ENCODE results near the gene ERAS.

The ERAS gene

GRCh38 chrX:48786825-48787504 is 39.3 kb upstream of the ERAS start:
- no peak for TF ChIP-seq POU6F1 (CRISPR knock-in tag; IDR thresholded peaks at IDR 0.05; ENCODE audit: borderline replicate concordance, low read depth)
- no peak for ATAC-seq

GRCh38 chrX:48787505-48788443 is 38.5 kb upstream of the ERAS start:
- TF ChIP-seq PPARA (CRISPR knock-in tag; IDR thresholded peaks at IDR 0.05; ENCODE audit: borderline replicate concordance) (no peak), TOX (CRISPR knock-in tag; IDR thresholded peaks at IDR 0.05; ENCODE audit: borderline replicate concordance) (no peak), ISL1 (CRISPR knock-in tag; IDR thresholded peaks at IDR 0.05) (no peak), ZFP3 (CRISPR knock-in tag; IDR thresholded peaks at IDR 0.05) (no peak), ZNF8 (CRISPR knock-in tag; IDR thresholded peaks at IDR 0.05) (no peak), TSHZ2 (CRISPR knock-in tag; IDR thresholded peaks at IDR 0.05) (no peak), RARB (CRISPR knock-in tag; IDR thresholded peaks at IDR 0.05) (no peak), ZC3H10 (CRISPR knock-in tag; IDR thresholded peaks at IDR 0.05) (no peak), PATZ1 (CRISPR knock-in tag; IDR thresholded peaks at IDR 0.05; ENCODE audit: borderline replicate concordance) (no peak), ESRRG (CRISPR knock-in tag; IDR thresholded peaks at IDR 0.05) (no peak), SNAI2 (CRISPR knock-in tag; IDR thresholded peaks at IDR 0.05) (no peak), CSRNP3 (CRISPR knock-in tag; IDR thresholded peaks at IDR 0.05) (no peak), POU6F1 (CRISPR knock-in tag; IDR thresholded peaks at IDR 0.05; ENCODE audit: borderline replicate concordance, low read depth) (no peak), ZNF70 (CRISPR knock-in tag; IDR thresholded peaks at IDR 0.05) (no peak)
- ATAC-seq: no peak

GRCh38 chrX:48789366-48790220 is 36.7 kb upstream of the ERAS start:
- no peak for ATAC-seq
- no peak for TF ChIP-seq CSRNP3 (CRISPR knock-in tag; IDR thresholded peaks at IDR 0.05)
- TF ChIP-seq ISL1 (CRISPR knock-in tag; IDR thresholded peaks at IDR 0.05): no peak
